Stimulated activated CD4-positive, alpha-beta T cell treated with anti-CD3 and anti-CD28 coated beads, Interleukin-12 subunit alpha, Interleukin-12 subunit beta, amount 100 ng/mL, for 4 hours (primary cell): ENCODE measurements around the gene DNAJA4.
"Not testable (repeated sequence)": the region's sequence is repeated elsewhere in the genome, so short reads cannot be mapped to it uniquely, and the experiment has no call there.

Experiments used
- DNase-seq: peaks from one replicate; pipeline ENCODE4 v3.0.0-alpha.2; 2020

Gene DNAJA4

GRCh38 chr15:78244893-78245292 lies 19.5 kb upstream of the DNAJA4 start:
- DNase-seq = no peak

DNA sequence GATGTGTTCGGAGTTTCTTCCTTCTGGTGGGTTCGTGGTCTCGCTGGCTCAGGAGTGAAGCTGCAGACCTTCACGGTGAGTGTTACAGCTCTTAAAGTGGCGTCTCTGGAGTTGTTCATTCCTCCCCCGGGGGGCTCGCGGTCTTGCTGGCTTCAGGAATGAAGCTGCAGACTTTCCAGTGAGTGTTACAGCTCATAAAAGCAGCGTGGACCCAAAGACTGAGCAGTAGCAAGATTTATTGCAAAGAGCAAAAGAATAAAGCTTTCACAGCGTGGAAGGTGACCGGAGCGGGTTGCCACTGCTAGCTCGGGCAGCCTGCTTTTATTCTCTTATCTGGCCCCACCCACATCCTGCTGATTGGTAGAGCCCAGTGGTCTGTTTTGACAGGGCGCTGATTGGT lies 19.0 kb upstream of the DNAJA4 start:
- not testable (repeated sequence) for DNase-seq

DNA sequence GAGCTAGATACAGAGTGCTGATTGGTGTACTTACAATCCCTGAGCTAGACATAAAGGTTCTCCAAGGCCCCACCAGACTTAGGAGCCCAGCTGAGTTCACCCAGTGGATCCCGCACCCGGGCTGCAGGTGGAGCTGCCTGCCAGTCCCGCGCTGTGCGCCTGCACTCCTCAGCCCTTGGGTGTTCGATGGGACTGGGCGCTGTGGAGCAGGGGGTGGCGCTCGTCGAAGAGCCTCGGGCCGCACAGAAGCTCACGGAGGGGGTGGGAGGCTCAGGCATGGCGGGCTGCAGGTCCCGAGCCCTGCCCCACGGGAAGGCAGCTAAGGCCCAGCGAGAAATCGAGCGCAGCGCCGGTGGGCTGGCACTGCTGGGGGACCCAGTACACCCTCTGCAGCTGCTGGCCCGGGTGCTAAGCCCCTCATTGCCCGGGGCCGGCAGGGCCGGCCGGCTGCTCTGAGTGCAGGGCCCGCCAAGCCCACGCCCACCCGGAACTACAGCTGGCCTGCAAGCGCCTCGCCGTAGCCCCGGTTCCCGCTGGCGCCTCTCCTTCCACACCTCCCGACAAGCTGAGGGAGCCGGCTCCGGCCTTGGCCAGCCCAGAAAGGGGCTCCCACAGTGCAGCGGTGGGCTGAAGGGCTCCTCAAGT lies 18.3 kb upstream of the DNAJA4 start:
- DNase-seq = not testable (repeated sequence)

DNA sequence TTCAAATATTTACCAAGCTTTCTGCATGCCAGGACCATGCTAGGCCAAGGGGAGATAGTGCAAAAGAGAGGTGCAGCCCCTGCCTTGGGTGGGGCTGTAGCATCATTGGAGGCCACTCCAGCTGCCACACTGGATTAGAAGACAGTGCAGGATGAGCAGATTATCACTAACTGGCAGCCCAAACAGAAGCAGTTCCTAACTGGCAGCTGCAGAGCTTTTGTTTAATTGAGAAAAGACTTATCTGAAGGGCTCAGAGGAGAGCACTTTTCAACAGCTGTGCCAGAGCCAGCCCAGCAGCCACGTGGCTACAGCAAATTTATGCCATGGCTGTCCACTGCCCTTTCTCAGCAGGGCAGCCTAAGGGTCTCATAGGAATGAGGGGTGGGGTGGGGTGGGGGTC lies 16.5 kb upstream of the DNAJA4 start:
- no peak for DNase-seq

- no peak for DNase-seq
Measured at GRCh38 chr15:78249131-78249530, 15.2 kb upstream of the DNAJA4 start.

DNA sequence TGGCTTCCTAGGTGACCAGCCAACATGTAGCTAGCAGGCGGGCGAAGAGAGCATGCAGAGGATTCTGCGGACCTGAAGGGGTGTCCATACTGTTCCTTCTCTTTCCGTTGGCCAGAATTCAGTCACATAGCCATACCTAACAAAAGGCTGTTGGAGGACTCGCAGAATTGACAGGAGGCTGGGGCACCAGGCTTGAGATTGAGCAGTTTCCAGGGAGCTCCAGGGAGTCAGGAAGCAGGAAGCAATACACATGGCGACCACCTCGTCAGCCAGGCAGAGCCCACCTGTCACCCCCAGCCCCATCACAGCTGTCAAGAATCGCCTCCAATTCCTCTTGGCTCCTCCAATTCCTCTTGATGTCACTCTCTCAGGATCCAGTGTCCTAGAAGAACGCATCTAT lies 13.2 kb upstream of the DNAJA4 start:
- no peak for DNase-seq

GRCh38 chr15:78255421-78256043 lies 8.8 kb upstream of the DNAJA4 start:
- no peak for DNase-seq

GRCh38 chr15:78256044-78256437 lies 8.3 kb upstream of the DNAJA4 start:
- no peak for DNase-seq

GRCh38 chr15:78257681-78258080 lies 6.7 kb upstream of the DNAJA4 start:
- no peak for DNase-seq

DNA sequence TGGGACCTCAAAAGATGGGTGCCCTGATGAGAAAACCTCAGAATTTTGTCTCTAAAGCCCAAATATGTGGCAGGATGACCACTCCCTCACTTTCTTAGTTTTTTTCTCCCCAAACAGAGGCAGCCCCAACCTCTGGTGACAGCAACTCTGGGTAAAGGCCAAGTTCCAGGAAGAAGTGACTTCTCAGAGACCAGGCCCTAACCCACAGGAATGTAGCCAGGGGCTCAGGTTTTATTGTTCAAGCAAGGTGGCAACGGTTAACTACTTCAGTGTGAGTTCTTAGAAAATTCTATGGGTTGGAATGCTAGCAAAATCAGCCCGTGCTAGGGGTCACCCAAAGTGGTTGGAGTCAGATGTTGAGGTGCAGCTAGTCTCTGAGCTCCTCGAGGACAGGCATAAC lies 5.1 kb upstream of the DNAJA4 start:
- no peak for DNase-seq

DNA sequence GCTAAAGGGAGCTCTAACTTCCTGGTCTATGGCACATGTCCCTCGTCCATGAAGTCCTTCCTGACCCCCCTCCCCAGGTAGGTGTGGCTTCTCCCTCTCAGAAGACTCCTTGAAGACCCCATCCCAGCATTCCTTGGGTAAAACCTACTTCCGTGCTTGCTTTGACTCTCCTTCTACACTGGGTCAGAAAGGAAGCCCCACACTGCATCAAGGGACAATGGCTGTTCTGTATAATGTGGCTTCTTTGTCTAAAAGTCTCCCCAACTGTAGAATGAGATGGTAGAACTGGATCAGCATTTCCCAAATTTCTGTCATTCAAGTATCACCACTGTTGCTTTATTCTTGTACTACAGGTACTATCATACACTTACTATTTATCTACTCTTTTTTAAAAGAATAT lies 3.9 kb upstream of the DNAJA4 start:
- DNase-seq = no peak

- no peak for DNase-seq
Measured at GRCh38 chr15:78261062-78261461, 3.3 kb upstream of the DNAJA4 start.

DNA sequence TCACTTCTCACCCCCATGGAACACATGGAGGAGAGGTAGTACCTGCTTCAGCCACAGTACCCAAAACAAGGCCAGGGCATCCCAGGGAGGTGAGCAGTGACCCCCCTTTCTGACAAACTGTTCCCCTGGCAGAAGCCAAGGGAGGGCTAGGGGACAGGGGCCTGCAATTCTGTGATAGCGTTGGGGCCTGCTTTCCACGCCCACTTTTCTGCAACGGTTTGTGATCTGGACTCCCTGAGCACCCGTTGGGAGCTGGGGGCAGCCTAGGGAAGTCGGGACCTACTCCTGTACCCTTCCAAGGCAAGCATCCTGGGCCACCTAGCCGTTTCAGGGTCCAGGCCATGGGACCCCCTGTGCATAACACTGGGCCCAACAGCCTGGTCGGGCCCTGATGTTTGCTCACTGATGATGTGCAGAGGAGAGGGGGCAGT lies 996 bp upstream of the DNAJA4 start:
- no peak for DNase-seq

- DNase-seq = no peak
Measured at GRCh38 chr15:78263907-78264303, 457 bp upstream of the DNAJA4 start.

DNA sequence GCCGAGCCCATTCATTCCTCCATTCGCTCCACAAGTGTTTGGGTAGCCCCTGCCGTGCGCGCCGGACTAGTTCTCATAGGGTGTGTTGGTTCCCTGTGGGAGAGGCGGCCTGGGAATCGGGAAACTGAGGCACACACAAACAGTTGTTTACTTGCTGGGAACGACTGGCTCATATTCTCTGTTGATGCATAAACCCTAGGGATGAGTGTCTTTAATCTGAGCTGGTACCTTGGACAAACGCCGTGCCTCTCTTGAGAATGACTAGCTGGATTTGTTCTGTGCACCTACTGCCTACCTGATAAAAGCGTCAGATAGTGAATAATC lies 737 bp downstream of the DNAJA4 start:
- DNase-seq = no peak

GRCh38 chr15:78265752-78266224 lies 1.4 kb downstream of the DNAJA4 start:
- DNase-seq = no peak

- DNase-seq = no peak
Measured at GRCh38 chr15:78266229-78266628, 1.9 kb downstream of the DNAJA4 start.

DNA sequence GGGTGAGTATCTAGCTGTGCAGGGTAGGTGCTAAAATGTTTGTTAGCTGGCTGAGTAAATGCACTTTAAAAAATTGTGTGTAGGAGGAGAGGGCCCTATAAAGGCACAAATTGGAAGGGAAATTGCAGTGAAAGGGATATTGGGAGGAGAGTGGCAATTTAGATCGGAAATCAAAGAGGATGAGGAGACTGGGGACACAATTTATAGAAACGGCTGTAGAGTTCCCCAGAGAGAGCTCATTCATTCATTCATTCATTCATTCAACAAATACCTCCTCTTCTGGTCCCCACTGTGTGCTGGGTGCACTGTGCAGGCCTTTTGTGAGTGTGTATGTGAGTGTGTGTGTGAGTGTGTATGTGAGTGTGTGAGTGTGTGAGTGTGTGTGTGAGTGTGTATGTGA lies 2.4 kb downstream of the DNAJA4 start:
- DNase-seq = no peak

- no peak for DNase-seq
Measured at GRCh38 chr15:78272316-78272715, 8.0 kb downstream of the DNAJA4 start.

GRCh38 chr15:78272776-78273175 lies 8.4 kb downstream of the DNAJA4 start:
- DNase-seq = no peak

DNA sequence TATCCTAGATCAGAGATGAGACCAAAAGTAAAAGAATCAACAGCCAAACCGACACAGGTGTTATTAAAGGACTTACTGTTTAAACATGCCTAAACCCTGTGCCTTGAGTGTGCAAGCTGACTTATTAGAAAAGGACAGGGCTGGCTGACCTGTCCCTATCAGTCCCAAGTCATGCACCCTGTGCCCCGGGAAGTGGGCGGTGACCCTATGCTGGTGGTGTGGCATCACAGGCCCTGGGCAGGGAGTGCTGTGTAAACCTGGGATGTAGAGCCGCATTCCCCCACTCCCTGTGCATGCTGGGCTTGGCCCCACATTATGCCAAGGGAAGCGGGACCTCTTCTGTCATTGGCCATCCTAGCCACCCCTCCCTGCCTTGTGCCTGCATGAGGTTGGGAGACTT lies 10.6 kb downstream of the DNAJA4 start:
- DNase-seq = no peak

DNA sequence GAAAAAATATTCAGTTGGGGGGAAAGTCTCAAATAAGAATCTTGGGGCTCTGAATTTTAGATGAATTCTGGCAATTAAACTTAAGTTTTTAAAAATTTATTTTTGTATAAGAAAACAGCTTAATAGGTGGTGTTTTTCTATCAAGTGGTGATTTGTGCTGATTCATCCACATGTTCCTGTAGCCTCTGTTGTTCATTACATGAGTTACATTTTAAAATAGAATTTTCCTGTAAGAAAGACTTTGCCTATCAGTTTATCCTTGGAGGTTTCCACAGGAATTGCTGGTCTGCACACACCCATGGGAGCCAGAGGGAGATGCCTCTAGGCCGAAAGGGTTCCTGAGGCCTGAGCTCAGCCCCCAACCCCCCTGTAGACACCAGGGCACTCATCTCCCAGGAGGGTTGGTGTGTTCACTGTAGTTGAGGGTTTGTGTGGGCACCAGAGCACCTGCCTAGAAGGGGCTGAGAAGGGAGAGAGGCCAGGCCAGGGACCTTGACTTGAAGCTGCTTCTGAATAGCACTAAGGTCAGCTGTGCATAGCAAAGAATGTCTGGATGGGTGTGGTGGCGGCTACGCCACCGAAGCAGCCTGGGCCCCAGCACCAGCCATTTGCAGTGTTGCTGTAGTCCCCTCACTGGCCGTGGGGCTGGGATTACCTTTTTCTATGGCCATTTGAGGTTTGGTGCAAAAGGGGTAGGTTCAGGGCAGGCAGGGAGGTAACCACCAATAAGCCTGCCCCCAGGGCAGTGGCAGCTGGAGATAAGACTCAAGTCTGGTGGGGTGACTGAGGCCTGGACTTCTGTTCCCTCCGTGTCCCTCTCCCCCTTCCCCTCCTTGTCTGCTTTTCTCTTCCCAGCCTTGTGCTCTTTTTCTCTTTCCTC lies 11.9 kb downstream of the DNAJA4 start:
- no peak for DNase-seq

- DNase-seq = no peak
Measured at GRCh38 chr15:78280319-78281072, 16.1 kb downstream of the DNAJA4 start.
